ENCODE data around the gene MUSTN1.

Gene MUSTN1

DNA sequence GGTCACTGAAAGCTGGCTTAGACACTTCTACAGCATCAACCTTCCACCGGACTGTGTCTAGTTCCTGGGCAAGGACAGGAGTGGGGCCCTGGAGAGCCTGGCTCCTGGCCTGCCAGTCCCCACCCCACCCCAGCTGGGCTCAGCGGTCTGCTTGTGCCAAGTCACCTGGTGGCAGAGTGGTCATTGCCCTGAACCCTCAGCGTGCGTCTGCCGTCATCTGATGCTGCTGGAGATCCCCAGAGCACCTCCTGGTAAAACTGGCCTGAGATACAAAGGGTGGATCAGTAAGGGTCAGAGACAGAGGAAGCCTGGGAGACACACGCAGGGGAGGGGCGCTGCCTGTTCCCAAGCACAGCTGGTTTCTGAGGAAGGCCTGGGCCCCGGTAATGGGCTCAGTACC, 21.0 kb downstream of the MUSTN1 start:
- no peak overlapping the region for H3K4me3 ChIP-seq (ENCODE audit: low read depth in 1 of 5, low read length in 5 of 5)
- no peaks in the 10 kb centered on the region for H3K36me3 ChIP-seq (ENCODE audit: control insufficient read depth in 5 of 5, insufficient read depth in 5 of 5, low read length in 5 of 5)
- no peak overlapping the region for H3K27ac ChIP-seq (ENCODE audit: low read depth, low read length)
- H3K9ac ChIP-seq (ENCODE audit: low read length in 5 of 5): no peak overlapping the region
- peaks cover 0 to 7% (median 4%) of the 10 kb centered on the region in 5 donors for H3K27me3 ChIP-seq (ENCODE audit: control insufficient read depth in 5 of 5, insufficient read depth in 4 of 5, low read length in 5 of 5)
- H3K9me3 ChIP-seq (ENCODE audit: control insufficient read depth in 5 of 5, low read length in 5 of 5): no peaks in the 10 kb centered on the region
- no peaks in the 10 kb centered on the region for H3K4me1 ChIP-seq (ENCODE audit: control insufficient read depth in 5 of 5, insufficient read depth in 5 of 5, low read length in 5 of 5)

- Histone ChIP-seq H3K4me3 (ENCODE audit: low read depth in 1 of 5, low read length in 5 of 5) (no peak overlapping the region), H3K4me1 (ENCODE audit: control insufficient read depth in 5 of 5, insufficient read depth in 5 of 5, low read length in 5 of 5) (no peaks in the 10 kb centered on the region), H3K27ac (ENCODE audit: low read depth, low read length) (no peak overlapping the region), H3K9me3 (ENCODE audit: control insufficient read depth in 5 of 5, low read length in 5 of 5) (no peaks in the 10 kb centered on the region), H3K9ac (ENCODE audit: low read length in 5 of 5) (no peak overlapping the region), H3K36me3 (ENCODE audit: control insufficient read depth in 5 of 5, insufficient read depth in 5 of 5, low read length in 5 of 5) (no peaks in the 10 kb centered on the region), H3K27me3 (ENCODE audit: control insufficient read depth in 5 of 5, insufficient read depth in 4 of 5, low read length in 5 of 5) (peaks cover 0 to 16% (median 5%) of the 10 kb centered on the region in 5 donors)
These were observed 23.3 kb downstream of the MUSTN1 start for GRCh38 chr3:52811452-52812011.

- H3K9me3 ChIP-seq (ENCODE audit: control insufficient read depth in 5 of 5, low read length in 5 of 5): no peaks in the 10 kb centered on the region
- no peaks in the 10 kb centered on the region for H3K4me1 ChIP-seq (ENCODE audit: control insufficient read depth in 5 of 5, insufficient read depth in 5 of 5, low read length in 5 of 5)
- no peak overlapping the region for H3K27ac ChIP-seq (ENCODE audit: low read depth, low read length)
- no peak overlapping the region for H3K9ac ChIP-seq (ENCODE audit: low read length in 5 of 5)
- H3K36me3 ChIP-seq (ENCODE audit: control insufficient read depth in 5 of 5, insufficient read depth in 5 of 5, low read length in 5 of 5): no peaks in the 10 kb centered on the region
- H3K4me3 ChIP-seq (ENCODE audit: low read depth in 1 of 5, low read length in 5 of 5): no peak overlapping the region
- peaks cover 0 to 17% (median 5%) of the 10 kb centered on the region in 5 donors for H3K27me3 ChIP-seq (ENCODE audit: control insufficient read depth in 5 of 5, insufficient read depth in 4 of 5, low read length in 5 of 5)
These were observed 23.9 kb downstream of the MUSTN1 start for GRCh38 chr3:52810923-52811322.

DNA sequence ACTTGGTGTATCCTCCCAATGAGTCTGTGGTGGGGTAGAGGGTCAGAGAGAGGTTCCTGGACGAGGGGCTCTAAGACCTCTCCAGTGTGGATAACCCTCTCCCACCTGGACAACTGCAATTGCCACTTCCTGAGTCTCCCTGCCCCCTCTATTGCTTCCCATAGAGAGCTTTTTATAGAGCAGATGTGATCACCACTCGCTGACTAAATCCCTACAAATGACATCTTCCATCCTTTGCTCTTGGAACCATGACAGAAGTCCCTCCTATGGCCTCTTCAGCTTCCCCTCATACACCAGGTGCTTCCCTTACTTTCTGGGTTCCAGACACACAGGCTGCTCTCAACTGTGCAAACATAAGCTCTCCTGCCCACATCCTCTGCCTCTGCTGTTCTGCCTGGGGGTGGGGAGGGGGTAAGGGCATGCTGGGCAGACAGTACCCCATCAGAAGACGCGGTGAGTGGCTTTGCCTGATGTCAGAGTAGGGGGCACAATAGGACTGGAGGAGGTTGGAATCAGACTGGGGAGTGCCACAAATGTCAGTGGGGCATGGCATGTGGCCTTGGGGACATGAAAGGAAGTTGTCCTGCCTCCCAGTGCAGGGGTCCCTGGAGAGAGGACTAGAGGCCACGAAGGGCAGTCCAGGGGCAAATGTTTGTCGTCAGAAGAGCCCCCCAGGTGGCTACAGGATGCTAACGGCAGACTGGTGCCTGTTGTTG, 25.0 kb downstream of the MUSTN1 start:
- Histone ChIP-seq H3K4me1 (ENCODE audit: control insufficient read depth in 5 of 5, insufficient read depth in 5 of 5, low read length in 5 of 5) (no peaks in the 10 kb centered on the region), H3K36me3 (ENCODE audit: control insufficient read depth in 5 of 5, insufficient read depth in 5 of 5, low read length in 5 of 5) (no peaks in the 10 kb centered on the region), H3K4me3 (ENCODE audit: low read depth in 1 of 5, low read length in 5 of 5) (no peak overlapping the region), H3K27ac (ENCODE audit: low read depth, low read length) (no peak overlapping the region), H3K27me3 (ENCODE audit: control insufficient read depth in 5 of 5, insufficient read depth in 4 of 5, low read length in 5 of 5) (peaks cover 0 to 17% (median 8%) of the 10 kb centered on the region in 5 donors), H3K9me3 (ENCODE audit: control insufficient read depth in 5 of 5, low read length in 5 of 5) (no peaks in the 10 kb centered on the region), H3K9ac (ENCODE audit: low read length in 5 of 5) (no peak overlapping the region)

DNA sequence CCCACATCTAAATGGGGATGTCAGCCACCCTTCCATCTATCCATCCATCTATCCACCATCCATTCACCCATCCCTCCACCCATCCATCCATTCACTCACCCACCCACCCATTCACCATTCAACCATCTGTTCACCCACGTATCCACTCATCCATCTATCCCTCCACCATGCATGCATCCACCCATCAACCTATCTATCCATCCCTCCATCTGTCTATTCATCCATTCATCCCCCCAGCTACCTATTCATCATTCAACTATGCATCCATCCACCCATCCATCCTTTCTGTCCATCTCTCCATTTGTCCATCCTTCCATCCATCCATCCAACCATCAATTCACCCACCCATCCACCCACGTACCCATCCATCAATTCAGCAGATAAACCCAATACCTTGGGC, 25.7 kb downstream of the MUSTN1 start:
- Histone ChIP-seq H3K4me3 (ENCODE audit: low read depth in 1 of 5, low read length in 5 of 5) (no peak overlapping the region), H3K9me3 (ENCODE audit: control insufficient read depth in 5 of 5, low read length in 5 of 5) (no peaks in the 10 kb centered on the region), H3K9ac (ENCODE audit: low read length in 5 of 5) (no peak overlapping the region), H3K4me1 (ENCODE audit: control insufficient read depth in 5 of 5, insufficient read depth in 5 of 5, low read length in 5 of 5) (no peaks in the 10 kb centered on the region), H3K27ac (ENCODE audit: low read depth, low read length) (no peak overlapping the region), H3K27me3 (ENCODE audit: control insufficient read depth in 5 of 5, insufficient read depth in 4 of 5, low read length in 5 of 5) (peaks cover 0 to 17% (median 8%) of the 10 kb centered on the region in 5 donors), H3K36me3 (ENCODE audit: control insufficient read depth in 5 of 5, insufficient read depth in 5 of 5, low read length in 5 of 5) (no peaks in the 10 kb centered on the region)

DNA sequence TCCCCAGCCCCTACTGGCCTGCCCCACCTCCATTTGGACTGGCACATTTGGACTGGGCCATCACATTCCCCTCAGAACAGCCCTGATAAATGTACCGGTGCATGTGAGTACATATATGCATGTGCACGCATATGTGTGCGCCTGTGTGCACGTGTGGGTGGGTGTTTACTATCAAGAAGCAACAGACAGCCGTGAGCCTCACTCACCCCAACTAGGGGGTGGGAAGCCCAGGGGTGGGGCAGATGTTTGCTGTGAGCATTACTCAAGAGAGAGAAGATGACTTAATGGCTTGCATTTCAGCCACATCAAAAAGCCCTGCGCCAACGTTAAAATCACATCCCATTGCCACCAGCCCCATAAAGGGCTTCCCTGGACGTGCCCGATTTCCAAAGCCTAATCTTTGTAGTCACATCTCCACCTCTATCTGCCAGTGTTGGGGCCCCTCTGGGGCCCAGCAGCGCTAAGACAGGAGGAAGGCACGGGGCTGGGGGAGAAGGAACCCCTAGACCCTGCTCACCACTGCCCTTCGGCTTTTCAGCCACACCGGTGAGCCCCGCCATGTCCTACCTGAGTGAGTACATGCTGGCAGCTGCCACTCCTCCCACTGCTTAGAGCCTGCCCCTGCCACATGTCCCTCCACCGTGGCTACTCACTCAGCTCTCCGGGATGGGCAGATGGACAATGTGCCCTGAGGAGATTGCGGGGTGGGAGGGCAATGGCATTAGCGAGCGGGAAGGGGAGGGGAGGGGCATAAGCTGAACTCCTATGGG, 29.4 kb downstream of the MUSTN1 start:
- no peaks in the 10 kb centered on the region for H3K4me1 ChIP-seq (ENCODE audit: control insufficient read depth in 5 of 5, insufficient read depth in 5 of 5, low read length in 5 of 5)
- H3K27me3 ChIP-seq (ENCODE audit: control insufficient read depth in 5 of 5, insufficient read depth in 4 of 5, low read length in 5 of 5): peaks cover 0 to 17% (median 8%) of the 10 kb centered on the region in 5 donors
- no peaks in the 10 kb centered on the region for H3K36me3 ChIP-seq (ENCODE audit: control insufficient read depth in 5 of 5, insufficient read depth in 5 of 5, low read length in 5 of 5)
- no peak overlapping the region for H3K27ac ChIP-seq (ENCODE audit: low read depth, low read length)
- no peak overlapping the region for H3K4me3 ChIP-seq (ENCODE audit: low read depth in 1 of 5, low read length in 5 of 5)
- no peak overlapping the region for H3K9ac ChIP-seq (ENCODE audit: low read length in 5 of 5)
- no peaks in the 10 kb centered on the region for H3K9me3 ChIP-seq (ENCODE audit: control insufficient read depth in 5 of 5, low read length in 5 of 5)

DNA sequence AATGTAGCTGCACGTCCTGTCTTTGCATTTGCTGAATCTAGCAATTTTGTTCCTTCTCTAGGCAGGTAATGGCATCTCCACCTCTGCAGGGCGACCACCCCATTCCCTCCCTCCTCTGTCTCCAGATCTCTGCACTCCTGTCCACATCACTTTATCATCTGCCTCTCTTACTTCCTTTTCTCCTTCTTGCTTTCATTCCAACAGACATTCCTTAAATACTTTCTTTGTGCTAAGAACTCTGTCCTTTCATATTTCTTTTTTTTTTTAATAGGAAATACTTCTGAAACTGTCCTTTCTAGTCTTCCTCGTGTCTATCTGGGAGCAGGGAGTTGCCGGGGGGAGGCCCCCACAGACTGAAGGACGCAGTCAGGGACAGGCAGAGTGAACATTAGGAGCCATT, 33.0 kb downstream of the MUSTN1 start:
- no peaks in the 10 kb centered on the region for H3K36me3 ChIP-seq (ENCODE audit: control insufficient read depth in 5 of 5, insufficient read depth in 5 of 5, low read length in 5 of 5)
- no peak overlapping the region for H3K4me3 ChIP-seq (ENCODE audit: low read depth in 1 of 5, low read length in 5 of 5)
- no peak overlapping the region for H3K9ac ChIP-seq (ENCODE audit: low read length in 5 of 5)
- H3K9me3 ChIP-seq (ENCODE audit: control insufficient read depth in 5 of 5, low read length in 5 of 5): no peaks in the 10 kb centered on the region
- H3K27ac ChIP-seq (ENCODE audit: low read depth, low read length): no peak overlapping the region
- no peaks in the 10 kb centered on the region for H3K4me1 ChIP-seq (ENCODE audit: control insufficient read depth in 5 of 5, insufficient read depth in 5 of 5, low read length in 5 of 5)
- peaks cover 0 to 4% (median 3%) of the 10 kb centered on the region in 5 donors for H3K27me3 ChIP-seq (ENCODE audit: control insufficient read depth in 5 of 5, insufficient read depth in 4 of 5, low read length in 5 of 5)

GRCh38 chr3:52800079-52800478, 34.7 kb downstream of the MUSTN1 start:
- H3K4me1 ChIP-seq (ENCODE audit: control insufficient read depth in 5 of 5, insufficient read depth in 5 of 5, low read length in 5 of 5): no peaks in the 10 kb centered on the region
- no peak overlapping the region for H3K27ac ChIP-seq (ENCODE audit: low read depth, low read length)
- H3K27me3 ChIP-seq (ENCODE audit: control insufficient read depth in 5 of 5, insufficient read depth in 4 of 5, low read length in 5 of 5): no peaks in the 10 kb centered on the region
- no peak overlapping the region for H3K4me3 ChIP-seq (ENCODE audit: low read depth in 1 of 5, low read length in 5 of 5)
- no peaks in the 10 kb centered on the region for H3K36me3 ChIP-seq (ENCODE audit: control insufficient read depth in 5 of 5, insufficient read depth in 5 of 5, low read length in 5 of 5)
- no peak overlapping the region for H3K9ac ChIP-seq (ENCODE audit: low read length in 5 of 5)
- H3K9me3 ChIP-seq (ENCODE audit: control insufficient read depth in 5 of 5, low read length in 5 of 5): no peaks in the 10 kb centered on the region

DNA sequence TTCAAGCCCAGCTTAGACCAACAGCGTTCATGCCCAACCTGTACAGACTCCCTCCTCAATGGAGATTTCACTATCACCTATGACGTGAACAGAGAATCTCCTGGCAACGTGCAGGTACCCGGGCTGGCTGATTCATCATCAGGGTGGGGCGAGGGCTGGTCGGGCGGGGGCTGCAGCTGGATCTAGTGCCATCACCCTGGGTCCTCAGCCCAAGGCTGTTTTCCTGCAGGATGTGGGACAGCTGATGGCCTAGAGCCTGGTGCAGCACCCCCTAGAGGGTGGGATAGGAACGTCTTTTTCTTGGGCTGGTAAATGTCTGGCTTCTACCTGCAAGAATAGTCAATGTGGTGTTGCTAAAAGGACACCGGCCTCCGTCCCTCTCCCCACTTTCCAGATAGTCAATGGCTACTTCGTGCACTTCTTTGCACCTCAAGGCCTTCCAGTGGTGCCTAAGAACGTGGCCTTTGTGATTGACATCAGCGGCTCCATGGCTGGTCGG, 35.8 kb downstream of the MUSTN1 start:
- no peaks in the 10 kb centered on the region for H3K9me3 ChIP-seq (ENCODE audit: control insufficient read depth in 5 of 5, low read length in 5 of 5)
- no peak overlapping the region for H3K9ac ChIP-seq (ENCODE audit: low read length in 5 of 5)
- H3K27me3 ChIP-seq (ENCODE audit: control insufficient read depth in 5 of 5, insufficient read depth in 4 of 5, low read length in 5 of 5): no peaks in the 10 kb centered on the region
- no peak overlapping the region for H3K4me3 ChIP-seq (ENCODE audit: low read depth in 1 of 5, low read length in 5 of 5)
- H3K27ac ChIP-seq (ENCODE audit: low read depth, low read length): no peak overlapping the region
- no peaks in the 10 kb centered on the region for H3K36me3 ChIP-seq (ENCODE audit: control insufficient read depth in 5 of 5, insufficient read depth in 5 of 5, low read length in 5 of 5)
- H3K4me1 ChIP-seq (ENCODE audit: control insufficient read depth in 5 of 5, insufficient read depth in 5 of 5, low read length in 5 of 5): no peaks in the 10 kb centered on the region

DNA sequence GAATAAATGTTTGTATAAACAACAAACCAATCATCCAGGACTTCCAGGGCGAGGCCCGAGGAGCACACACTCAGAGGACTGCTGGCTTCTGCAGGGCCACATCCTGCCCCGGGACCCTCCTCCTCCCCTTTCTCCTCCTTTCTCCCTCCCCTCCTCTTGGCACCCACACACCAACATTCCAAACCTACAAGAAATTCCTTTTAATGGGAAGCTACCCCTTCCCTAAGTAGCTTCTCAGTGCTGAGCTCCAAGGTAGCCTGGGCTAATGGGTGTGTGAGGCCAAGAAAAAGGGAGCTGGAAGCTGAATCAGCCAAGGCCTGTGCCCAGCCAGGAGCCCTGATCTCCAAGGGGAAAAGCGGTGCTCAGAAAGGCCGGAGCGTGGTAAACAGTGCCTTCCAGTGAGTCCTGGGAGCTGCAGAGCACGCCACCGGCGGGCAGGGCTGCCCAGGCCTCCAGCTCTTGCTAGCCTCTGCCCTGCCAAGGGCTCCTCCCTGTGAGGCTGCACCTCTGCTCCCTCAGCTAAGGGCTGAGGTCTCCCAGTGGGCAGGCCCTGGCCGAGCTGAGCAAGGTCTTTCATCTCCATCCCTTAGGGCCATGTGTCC, 36.3 kb downstream of the MUSTN1 start:
- no peaks in the 10 kb centered on the region for H3K4me1 ChIP-seq (ENCODE audit: control insufficient read depth in 5 of 5, insufficient read depth in 5 of 5, low read length in 5 of 5)
- no peak overlapping the region for H3K27ac ChIP-seq (ENCODE audit: low read depth, low read length)
- H3K36me3 ChIP-seq (ENCODE audit: control insufficient read depth in 5 of 5, insufficient read depth in 5 of 5, low read length in 5 of 5): no peaks in the 10 kb centered on the region
- H3K9me3 ChIP-seq (ENCODE audit: control insufficient read depth in 5 of 5, low read length in 5 of 5): no peaks in the 10 kb centered on the region
- no peak overlapping the region for H3K4me3 ChIP-seq (ENCODE audit: low read depth in 1 of 5, low read length in 5 of 5)
- H3K9ac ChIP-seq (ENCODE audit: low read length in 5 of 5): no peak overlapping the region
- no peaks in the 10 kb centered on the region for H3K27me3 ChIP-seq (ENCODE audit: control insufficient read depth in 5 of 5, insufficient read depth in 4 of 5, low read length in 5 of 5)
